K562 (cell line): Measurements from ENCODE around the gene EBI3. TPM values are rescaled to one million over a fixed set of nuclear protein-coding genes. Genes with fewer than 3 reads are reported as not detected.

Experiments used
- BRD9 ChIP-seq: fragments of 450-650 bp; IDR thresholded peaks from 2 replicates; pipeline ENCODE4 v1.6.1; 2018; ENCODE audit warnings: low read depth; ENCODE audit not compliant: partially characterized antibody
- CREB1 ChIP-seq, 2 experiments: sonication (generic) in 1 of 2; formaldehyde crosslinking in 1 of 2; IDR thresholded peaks; 2 replicates each; pipeline versions ENCODE4 v1.6.1 to v1.8.0; 2012 to 2022; ENCODE audit warnings: inconsistent platforms in 1 of 2, mild to moderate bottlenecking in 1 of 2, missing genetic modification reagents in 1 of 2, moderate library complexity in 1 of 2
- CTBP1 ChIP-seq: fragments of 450-650 bp; IDR thresholded peaks from 2 replicates; pipeline ENCODE4 v1.6.1; 2016; ENCODE audit warnings: borderline replicate concordance
- FOXK2 ChIP-seq, 2 experiments: fragments of 450-650 bp; IDR thresholded peaks in 1 of 2; conservative IDR thresholded peaks in 1 of 2; 2 replicates each; pipeline ENCODE4 v1.6.1; 2016; ENCODE audit warnings: low read depth in 2 of 2, mild to moderate bottlenecking in 1 of 2
- FOXM1 ChIP-seq, 2 experiments: fragments of 450-650 bp in 1 of 2; sonication (generic) in 1 of 2; formaldehyde crosslinking in 1 of 2; IDR thresholded peaks; 2 replicates each; pipeline versions ENCODE4 v1.6.1 to v1.9.0; 2017 to 2022; ENCODE audit warnings: low read depth in 2 of 2, mild to moderate bottlenecking in 2 of 2, missing genetic modification reagents in 1 of 2, moderate library complexity in 1 of 2
- HNRNPL ChIP-seq: fragments of 200-400 bp; formaldehyde crosslinking; IDR thresholded peaks from 2 replicates; pipeline ENCODE4 v1.6.1; 2017; ENCODE audit warnings: low read depth, mild to moderate bottlenecking, low read length
- KDM1A ChIP-seq, 2 experiments: fragments of 450-650 bp; IDR thresholded peaks; 2 replicates each; pipeline ENCODE4 v1.6.1; 2016; ENCODE audit warnings: mild to moderate bottlenecking in 2 of 2
- KLF1 ChIP-seq: fragments of 450-650 bp; IDR thresholded peaks from 2 replicates; pipeline ENCODE4 v1.6.1; 2016; ENCODE audit warnings: missing genetic modification characterization, missing compliant biosample characterization
- PURB ChIP-seq: sonication (generic); formaldehyde crosslinking; IDR thresholded peaks from 2 replicates; pipeline ENCODE4 v1.9.0; 2021; ENCODE audit warnings: low read depth, mild to moderate bottlenecking, missing genetic modification reagents
- RBM25 ChIP-seq: fragments of 200-400 bp; formaldehyde crosslinking; IDR thresholded peaks from 2 replicates; pipeline ENCODE4 v1.6.1; 2018; ENCODE audit warnings: low read length, low read depth, moderate library complexity; ENCODE audit not compliant: severe bottlenecking
- ZNF175 ChIP-seq: fragments of 200-800 bp; sonication (Bioruptor generic); IDR thresholded peaks from 2 replicates; pipeline ENCODE4 v1.6.1; 2016; ENCODE audit warnings: low read depth, mild to moderate bottlenecking, missing genetic modification characterization, missing compliant biosample characterization
- ZNF551 ChIP-seq: fragments of 250-450 bp; sonication (Bioruptor Pico); IDR thresholded peaks from 2 replicates; pipeline ENCODE4 v1.5.0; 2021; ENCODE audit warnings: mild to moderate bottlenecking, moderate library complexity
- polyA plus RNA-seq, 8 experiments: library from polyadenylated mRNA; depleted of rRNA in 4 of 8; stranded (reverse) in 5 of 8; unstranded in 3 of 8; fragments of >200 nt; fragmentation: Nextera tagmentation in 2 of 8; fragmentation: Illumina TruSeq in 1 of 8; extraction: Ambion mirVana in 2 of 8; extraction: Trizol in 1 of 8; gene quantifications; 2 replicates each; pipeline versions ENCODE4 v1.2.1 to v1.2.3, GENCODE V29; 2011 to 2014; ENCODE audit warnings: inconsistent platforms in 1 of 8, missing spikeins in 1 of 8
- total RNA-seq, 7 experiments: library from RNA; depleted of rRNA in 6 of 7; stranded (reverse); fragments of >200 nt in 6 of 7; fragmentation: Illumina TruSeq in 2 of 7; extraction: Trizol in 2 of 7; gene quantifications; 2 replicates each; pipeline versions ENCODE4 v1.2.1 to v1.2.3, GENCODE V29; 2011 to 2021; ENCODE audit warnings: low replicate concordance in 1 of 7
- TF ChIP-seq, protein P1 (sequence below): fragments of 450-650 bp; IDR thresholded peaks from 2 replicates; pipeline ENCODE4 v1.6.1; 2016; ENCODE audit warnings: antibody characterized with exemption
- TF ChIP-seq, protein P2 (sequence below), 3 experiments: IDR thresholded peaks in 2 of 3; conservative IDR thresholded peaks in 1 of 3; 2 replicates each; pipeline ENCODE4 v1.5.1; 2011 to 2012; ENCODE audit warnings: low read length in 3 of 3, mild to moderate bottlenecking in 3 of 3, control low read depth in 2 of 3, improper control_type of control experiment in 1 of 3, inconsistent platforms in 1 of 3, low read depth in 1 of 3, mixed read lengths in 1 of 3, moderate library complexity in 1 of 3; ENCODE audit not compliant: insufficient read depth in 2 of 3
- TF ChIP-seq, protein P3 (sequence below): sonication (generic); formaldehyde crosslinking; IDR thresholded peaks from 2 replicates; pipeline ENCODE4 v1.8.0; 2022; ENCODE audit warnings: mild to moderate bottlenecking, missing genetic modification reagents
- TF ChIP-seq, protein P4 (sequence below): sonication (generic); formaldehyde crosslinking; IDR thresholded peaks from 2 replicates; pipeline ENCODE4 v1.8.0; 2023; ENCODE audit warnings: mild to moderate bottlenecking, missing genetic modification reagents

Gene EBI3
- total and polyA plus RNA-seq, 9 of the 15 experiments (the other 6 are each of a cell fraction or from before 2014, with no cell fraction given) = 0.08 to 0.35 (median 0.22) TPM; not detected in 6

DNA sequence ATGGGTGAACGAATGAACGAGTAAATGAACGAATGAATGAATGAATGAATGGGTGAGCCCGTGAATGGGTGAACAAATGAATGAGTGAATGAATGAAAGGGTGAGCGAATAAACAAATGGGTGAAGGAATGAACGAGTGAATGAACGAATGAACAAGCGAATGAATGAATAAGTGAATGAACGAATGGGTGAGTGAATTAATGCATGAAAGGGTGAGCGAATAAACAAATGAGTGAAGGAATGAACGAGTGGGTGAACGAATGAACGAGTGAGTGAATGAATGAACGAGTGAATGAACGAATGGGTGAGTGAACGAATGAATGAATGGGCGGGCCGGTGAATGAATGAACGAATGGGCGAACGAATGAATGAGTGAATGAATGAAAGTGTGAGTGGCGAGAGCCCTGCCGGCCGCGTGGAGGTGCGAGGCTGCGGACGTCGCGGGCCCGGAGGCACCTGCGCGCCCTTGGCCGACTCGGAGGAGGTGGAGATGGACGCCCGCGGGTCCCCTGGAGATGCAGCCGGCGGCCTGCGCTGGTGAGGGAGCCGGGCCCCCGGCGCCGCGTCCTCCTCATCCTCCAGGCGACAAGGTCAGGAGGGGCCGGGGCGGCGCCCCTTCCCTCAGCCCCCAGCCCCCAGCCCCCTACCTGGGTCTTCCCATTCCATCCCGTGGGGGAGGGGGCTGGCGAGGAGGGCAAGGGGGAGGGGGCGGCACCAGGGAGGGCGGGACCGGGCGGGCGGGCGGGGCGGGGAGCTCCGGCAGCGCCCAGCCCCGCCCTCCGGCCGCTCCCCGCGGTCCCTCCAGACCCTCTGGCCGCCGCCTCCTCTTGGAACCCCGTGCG lies 31.5 kb upstream of the EBI3 start (continued):
- TF ChIP-seq FOXM1 (IDR thresholded peaks at IDR 0.05; ENCODE audit: low read depth) (no peak), FOXM1 (CRISPR knock-in tag; IDR thresholded peaks at IDR 0.05; ENCODE audit: low read depth) (no peak), BRD9 (no peak), PURB (CRISPR knock-in tag) (no peak), CTBP1 (no peak), RBM25 (no peak), FOXK2 (conservative IDR thresholded peaks at IDR 0.05 in 1 of 2, IDR thresholded peaks at IDR 0.05 in 1 of 2; ENCODE audit: low read depth in 2 of 2) (0 out of 4 replicates have a peak, but pooled peaks of 1 of the 2 experiments have one; percentile 31), KDM1A (IDR thresholded peaks at IDR 0.05) (peak in 1 of 2 experiments; percentile 51; a peak in 2 of 4 replicates), KLF1 (tag) (no peak), CREB1 (IDR thresholded peaks at IDR 0.05) (no peak), CREB1 (CRISPR knock-in tag; IDR thresholded peaks at IDR 0.05) (0 out of 2 replicates have a peak, but pooled peaks have one; percentile 36), ZNF551 (CRISPR knock-in tag) (no peak), HNRNPL (no peak), ZNF175 (no peak)
- TF ChIP-seq, protein P1, sequence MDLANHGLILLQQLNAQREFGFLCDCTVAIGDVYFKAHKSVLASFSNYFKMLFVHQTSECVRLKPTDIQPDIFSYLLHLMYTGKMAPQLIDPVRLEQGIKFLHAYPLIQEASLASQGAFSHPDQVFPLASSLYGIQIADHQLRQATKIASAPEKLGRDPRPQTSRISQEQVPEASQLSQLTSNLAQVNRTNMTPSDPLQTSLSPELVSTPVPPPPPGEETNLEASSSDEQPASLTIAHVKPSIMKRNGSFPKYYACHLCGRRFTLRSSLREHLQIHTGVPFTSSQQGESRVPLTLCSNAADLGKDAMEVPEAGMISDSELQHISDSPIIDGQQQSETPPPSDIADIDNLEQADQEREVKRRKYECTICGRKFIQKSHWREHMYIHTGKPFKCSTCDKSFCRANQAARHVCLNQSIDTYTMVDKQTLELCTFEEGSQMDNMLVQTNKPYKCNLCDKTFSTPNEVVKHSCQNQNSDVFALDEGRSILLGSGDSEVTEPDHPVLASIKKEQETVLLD = peak; percentile 46; the same call in 1 of the 2 replicates
- TF ChIP-seq, protein P2, sequence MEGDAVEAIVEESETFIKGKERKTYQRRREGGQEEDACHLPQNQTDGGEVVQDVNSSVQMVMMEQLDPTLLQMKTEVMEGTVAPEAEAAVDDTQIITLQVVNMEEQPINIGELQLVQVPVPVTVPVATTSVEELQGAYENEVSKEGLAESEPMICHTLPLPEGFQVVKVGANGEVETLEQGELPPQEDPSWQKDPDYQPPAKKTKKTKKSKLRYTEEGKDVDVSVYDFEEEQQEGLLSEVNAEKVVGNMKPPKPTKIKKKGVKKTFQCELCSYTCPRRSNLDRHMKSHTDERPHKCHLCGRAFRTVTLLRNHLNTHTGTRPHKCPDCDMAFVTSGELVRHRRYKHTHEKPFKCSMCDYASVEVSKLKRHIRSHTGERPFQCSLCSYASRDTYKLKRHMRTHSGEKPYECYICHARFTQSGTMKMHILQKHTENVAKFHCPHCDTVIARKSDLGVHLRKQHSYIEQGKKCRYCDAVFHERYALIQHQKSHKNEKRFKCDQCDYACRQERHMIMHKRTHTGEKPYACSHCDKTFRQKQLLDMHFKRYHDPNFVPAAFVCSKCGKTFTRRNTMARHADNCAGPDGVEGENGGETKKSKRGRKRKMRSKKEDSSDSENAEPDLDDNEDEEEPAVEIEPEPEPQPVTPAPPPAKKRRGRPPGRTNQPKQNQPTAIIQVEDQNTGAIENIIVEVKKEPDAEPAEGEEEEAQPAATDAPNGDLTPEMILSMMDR (IDR thresholded peaks at IDR 0.05 in 2 of 3, conservative IDR thresholded peaks at IDR 0.05 in 1 of 3; ENCODE audit: insufficient read depth in 2 of 3, low read depth in 1 of 3, low read length in 3 of 3) = no peak
- TF ChIP-seq, protein P3, sequence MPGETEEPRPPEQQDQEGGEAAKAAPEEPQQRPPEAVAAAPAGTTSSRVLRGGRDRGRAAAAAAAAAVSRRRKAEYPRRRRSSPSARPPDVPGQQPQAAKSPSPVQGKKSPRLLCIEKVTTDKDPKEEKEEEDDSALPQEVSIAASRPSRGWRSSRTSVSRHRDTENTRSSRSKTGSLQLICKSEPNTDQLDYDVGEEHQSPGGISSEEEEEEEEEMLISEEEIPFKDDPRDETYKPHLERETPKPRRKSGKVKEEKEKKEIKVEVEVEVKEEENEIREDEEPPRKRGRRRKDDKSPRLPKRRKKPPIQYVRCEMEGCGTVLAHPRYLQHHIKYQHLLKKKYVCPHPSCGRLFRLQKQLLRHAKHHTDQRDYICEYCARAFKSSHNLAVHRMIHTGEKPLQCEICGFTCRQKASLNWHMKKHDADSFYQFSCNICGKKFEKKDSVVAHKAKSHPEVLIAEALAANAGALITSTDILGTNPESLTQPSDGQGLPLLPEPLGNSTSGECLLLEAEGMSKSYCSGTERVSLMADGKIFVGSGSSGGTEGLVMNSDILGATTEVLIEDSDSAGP (CRISPR knock-in tag) = 0 out of 2 replicates have a peak, but pooled peaks have one; percentile 60
- TF ChIP-seq, protein P4, sequence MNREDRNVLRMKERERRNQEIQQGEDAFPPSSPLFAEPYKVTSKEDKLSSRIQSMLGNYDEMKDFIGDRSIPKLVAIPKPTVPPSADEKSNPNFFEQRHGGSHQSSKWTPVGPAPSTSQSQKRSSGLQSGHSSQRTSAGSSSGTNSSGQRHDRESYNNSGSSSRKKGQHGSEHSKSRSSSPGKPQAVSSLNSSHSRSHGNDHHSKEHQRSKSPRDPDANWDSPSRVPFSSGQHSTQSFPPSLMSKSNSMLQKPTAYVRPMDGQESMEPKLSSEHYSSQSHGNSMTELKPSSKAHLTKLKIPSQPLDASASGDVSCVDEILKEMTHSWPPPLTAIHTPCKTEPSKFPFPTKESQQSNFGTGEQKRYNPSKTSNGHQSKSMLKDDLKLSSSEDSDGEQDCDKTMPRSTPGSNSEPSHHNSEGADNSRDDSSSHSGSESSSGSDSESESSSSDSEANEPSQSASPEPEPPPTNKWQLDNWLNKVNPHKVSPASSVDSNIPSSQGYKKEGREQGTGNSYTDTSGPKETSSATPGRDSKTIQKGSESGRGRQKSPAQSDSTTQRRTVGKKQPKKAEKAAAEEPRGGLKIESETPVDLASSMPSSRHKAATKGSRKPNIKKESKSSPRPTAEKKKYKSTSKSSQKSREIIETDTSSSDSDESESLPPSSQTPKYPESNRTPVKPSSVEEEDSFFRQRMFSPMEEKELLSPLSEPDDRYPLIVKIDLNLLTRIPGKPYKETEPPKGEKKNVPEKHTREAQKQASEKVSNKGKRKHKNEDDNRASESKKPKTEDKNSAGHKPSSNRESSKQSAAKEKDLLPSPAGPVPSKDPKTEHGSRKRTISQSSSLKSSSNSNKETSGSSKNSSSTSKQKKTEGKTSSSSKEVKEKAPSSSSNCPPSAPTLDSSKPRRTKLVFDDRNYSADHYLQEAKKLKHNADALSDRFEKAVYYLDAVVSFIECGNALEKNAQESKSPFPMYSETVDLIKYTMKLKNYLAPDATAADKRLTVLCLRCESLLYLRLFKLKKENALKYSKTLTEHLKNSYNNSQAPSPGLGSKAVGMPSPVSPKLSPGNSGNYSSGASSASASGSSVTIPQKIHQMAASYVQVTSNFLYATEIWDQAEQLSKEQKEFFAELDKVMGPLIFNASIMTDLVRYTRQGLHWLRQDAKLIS = no peak
